Mucosa of stomach (tissue), 1 donor: ENCODE results near the gene KRTAP19-4.

Experiments
- H3K27me3 ChIP-seq: one replicate; pipeline ENCODE4 v1.7.0; 2013; ENCODE audit warnings: mild to moderate bottlenecking, low read length; ENCODE audit not compliant: control insufficient read depth, insufficient read depth
- H3K36me3 ChIP-seq: one replicate; pipeline ENCODE4 v1.7.0; 2013; ENCODE audit warnings: low read length; ENCODE audit not compliant: control insufficient read depth, insufficient read depth
- H3K4me1 ChIP-seq: one replicate; pipeline ENCODE4 v1.7.0; 2013; ENCODE audit warnings: mild to moderate bottlenecking, low read length; ENCODE audit not compliant: control insufficient read depth, insufficient read depth
- H3K4me3 ChIP-seq: one replicate; pipeline ENCODE4 v1.7.0; 2013; ENCODE audit warnings: low read length
- H3K9ac ChIP-seq: one replicate; pipeline ENCODE4 v1.7.0; 2013; ENCODE audit warnings: mild to moderate bottlenecking, low read length, moderate library complexity
- H3K9me3 ChIP-seq: one replicate; pipeline ENCODE4 v1.7.0; 2013; ENCODE audit warnings: mild to moderate bottlenecking, low read length, moderate library complexity; ENCODE audit not compliant: control insufficient read depth
- donor health status: Pancreatic carcinoma.

The KRTAP19-4 gene

GRCh38 chr21:30478004-30478403 is 19.0 kb downstream of the KRTAP19-4 start:
- Histone ChIP-seq H3K9ac (no peak overlapping the region), H3K9me3 (no peaks in the 10 kb centered on the region), H3K36me3 (no peaks in the 10 kb centered on the region), H3K4me1 (no peaks in the 10 kb centered on the region), H3K27me3 (no peaks in the 10 kb centered on the region), H3K4me3 (no peak overlapping the region)

- no peaks in the 10 kb centered on the region for H3K4me1 ChIP-seq
- no peak overlapping the region for H3K9ac ChIP-seq
- H3K4me3 ChIP-seq, result no peak overlapping the region
- no peaks in the 10 kb centered on the region for H3K36me3 ChIP-seq
- H3K9me3 ChIP-seq, result no peaks in the 10 kb centered on the region
- H3K27me3 ChIP-seq, result no peaks in the 10 kb centered on the region
Measured at GRCh38 chr21:30468900-30469714, 27.9 kb downstream of the KRTAP19-4 start.

GRCh38 chr21:30463713-30464112 is 33.3 kb downstream of the KRTAP19-4 start:
- Histone ChIP-seq H3K4me1 (no peaks in the 10 kb centered on the region), H3K4me3 (no peak overlapping the region), H3K27me3 (no peaks in the 10 kb centered on the region), H3K9ac (no peak overlapping the region), H3K36me3 (no peaks in the 10 kb centered on the region), H3K9me3 (no peaks in the 10 kb centered on the region)

- Histone ChIP-seq H3K9ac (no peak overlapping the region), H3K9me3 (no peaks in the 10 kb centered on the region), H3K36me3 (no peaks in the 10 kb centered on the region), H3K4me1 (no peaks in the 10 kb centered on the region), H3K27me3 (no peaks in the 10 kb centered on the region), H3K4me3 (no peak overlapping the region)
Measured at GRCh38 chr21:30448514-30448913, 48.5 kb downstream of the KRTAP19-4 start.

GRCh38 chr21:30447056-30447455 is 49.9 kb downstream of the KRTAP19-4 start:
- Histone ChIP-seq H3K4me1 (no peaks in the 10 kb centered on the region), H3K36me3 (no peaks in the 10 kb centered on the region), H3K27me3 (no peaks in the 10 kb centered on the region), H3K9me3 (no peaks in the 10 kb centered on the region), H3K4me3 (no peak overlapping the region), H3K9ac (no peak overlapping the region)
